ENCODE measurements around the gene TXNDC5. TPM values are rescaled to one million over a fixed set of nuclear protein-coding genes. Genes with fewer than 3 reads are reported as not detected.

TXNDC5 gene
- 124 TPM for total RNA-seq

- peak; percentile 24 to 61 (median 56) for DNase-seq (ENCODE audit: low read depth in 2 of 3, low spot score in 2 of 3)
These were observed at the start of gene TXNDC5 for GRCh38 chr6:7910654-7911344. TXNDC5 (minus strand) TSS chr6:7910788; CDS start chr6:7910776, 12 bp downstream.

GRCh38 chr6:7960141-7960540 is 49.6 kb upstream of the TXNDC5 start:
- no peak for DNase-seq (ENCODE audit: low read depth in 2 of 3, low spot score in 2 of 3)

DNA sequence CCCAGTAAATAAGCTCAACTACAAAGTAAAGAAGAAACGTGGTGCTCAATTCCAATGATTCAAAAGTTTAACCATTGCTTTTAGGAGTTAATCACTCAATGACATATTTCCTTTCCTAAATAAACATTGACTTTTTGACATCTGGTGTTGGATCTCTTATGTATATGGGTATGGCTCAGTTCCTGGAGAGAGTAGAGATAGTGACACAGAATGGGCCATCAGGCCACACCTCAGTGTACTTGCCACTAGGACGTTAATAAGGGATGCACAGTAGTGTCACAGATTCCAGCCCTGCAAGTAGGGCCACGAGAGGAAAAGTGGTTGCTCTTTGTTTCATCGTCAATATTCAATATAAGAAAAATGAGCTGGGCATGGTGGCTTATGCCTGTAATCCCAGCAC is 48.9 kb upstream of the TXNDC5 start:
- DNase-seq (ENCODE audit: low read depth in 2 of 3, low spot score in 2 of 3) = no peak

DNA sequence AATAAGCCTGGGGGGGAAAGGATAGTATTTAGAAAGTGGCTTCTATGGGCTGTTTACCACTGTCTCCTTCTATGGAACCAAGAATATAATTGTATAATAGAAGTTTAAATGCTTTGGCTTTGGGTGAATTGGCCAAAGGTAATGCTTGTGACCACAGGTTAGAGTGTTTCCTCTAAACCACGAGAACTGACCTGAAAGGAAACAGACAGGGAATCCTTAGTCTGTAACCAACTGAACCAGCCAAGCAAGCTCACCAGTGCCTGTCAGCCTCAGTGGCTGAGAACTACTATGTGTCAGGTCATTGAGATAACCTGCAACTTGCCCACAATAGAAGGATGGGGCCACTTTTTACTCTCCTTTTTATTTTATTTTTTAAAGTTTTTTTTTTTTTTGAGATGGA is 47.9 kb upstream of the TXNDC5 start:
- DNase-seq (ENCODE audit: low read depth in 2 of 3, low spot score in 2 of 3) = no peak

GRCh38 chr6:7956257-7956656 is 45.7 kb upstream of the TXNDC5 start:
- DNase-seq (ENCODE audit: low read depth in 2 of 3, low spot score in 2 of 3) = no peak

DNA sequence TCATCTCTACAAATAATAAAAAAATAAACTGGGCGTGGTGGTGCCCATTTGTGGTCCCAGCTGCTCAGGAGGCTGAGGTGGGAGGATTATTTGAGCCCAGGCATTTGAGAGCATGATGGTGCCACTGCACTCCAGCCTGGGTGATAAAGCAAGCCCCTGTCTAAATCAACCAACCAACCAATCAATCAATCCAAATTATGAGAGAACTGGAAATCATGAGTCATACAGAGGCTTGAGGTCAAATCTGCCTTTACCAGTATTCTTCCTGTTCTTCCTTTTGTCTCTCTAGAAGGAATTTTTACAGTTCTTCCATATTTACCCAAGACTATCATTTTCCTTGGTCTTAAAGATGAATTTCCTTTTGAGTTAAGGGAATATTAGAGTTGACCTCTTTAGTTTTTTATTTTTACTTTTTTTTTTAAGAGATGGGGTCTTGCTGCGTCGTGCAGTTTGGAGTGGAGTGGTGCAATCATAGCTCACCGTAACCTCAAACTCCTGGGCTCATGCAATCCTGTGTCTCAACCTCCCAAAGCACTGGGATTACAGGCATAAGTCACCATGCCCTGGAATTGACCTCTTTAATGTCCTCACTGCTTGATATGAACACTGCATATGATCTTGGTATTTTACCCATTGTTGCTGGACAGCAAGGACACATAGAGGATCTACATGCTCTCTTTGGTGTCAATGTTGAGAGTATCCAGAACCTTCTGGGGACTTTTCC is 44.1 kb upstream of the TXNDC5 start:
- DNase-seq (ENCODE audit: low read depth in 2 of 3, low spot score in 2 of 3) = peak in 1 of 3 donors; percentile 37

DNA sequence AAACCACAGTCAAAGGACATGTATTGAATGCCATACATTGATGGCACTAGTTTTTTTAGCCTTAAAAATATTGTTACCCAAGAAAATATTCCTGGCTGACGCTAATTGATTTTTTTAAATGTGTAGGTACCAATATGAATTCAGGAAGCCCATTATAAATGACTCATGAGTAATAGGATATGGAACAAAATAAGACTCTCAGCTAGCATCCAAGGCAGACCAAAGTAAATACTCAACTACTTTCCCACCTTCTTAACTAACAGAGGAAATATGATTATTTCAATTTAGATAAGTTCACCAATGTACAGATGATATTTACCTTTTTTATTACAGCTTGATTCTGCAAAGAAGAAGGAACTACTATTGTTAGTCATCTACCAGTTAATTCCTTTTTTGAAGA is 43.2 kb upstream of the TXNDC5 start:
- DNase-seq (ENCODE audit: low read depth in 2 of 3, low spot score in 2 of 3) = no peak

DNA sequence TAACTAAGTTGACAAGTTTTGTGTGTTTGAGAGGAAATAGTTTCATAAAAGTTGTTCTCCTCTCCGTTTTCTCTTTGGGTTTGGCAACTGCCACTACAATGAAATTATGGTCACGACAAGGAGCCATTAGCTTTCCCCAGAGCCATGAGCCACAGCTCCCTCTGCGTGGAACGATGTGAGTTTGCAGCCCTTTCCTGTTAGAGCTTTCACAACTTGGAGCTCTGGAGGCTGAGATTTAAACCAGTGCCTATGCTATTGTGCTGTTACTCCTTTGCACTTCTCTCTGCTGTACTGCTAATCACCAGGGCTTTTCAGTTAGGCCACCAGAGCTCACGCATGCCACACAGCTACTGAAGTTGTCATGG is 29.3 kb upstream of the TXNDC5 start:
- no peak for DNase-seq (ENCODE audit: low read depth in 2 of 3, low spot score in 2 of 3)

DNA sequence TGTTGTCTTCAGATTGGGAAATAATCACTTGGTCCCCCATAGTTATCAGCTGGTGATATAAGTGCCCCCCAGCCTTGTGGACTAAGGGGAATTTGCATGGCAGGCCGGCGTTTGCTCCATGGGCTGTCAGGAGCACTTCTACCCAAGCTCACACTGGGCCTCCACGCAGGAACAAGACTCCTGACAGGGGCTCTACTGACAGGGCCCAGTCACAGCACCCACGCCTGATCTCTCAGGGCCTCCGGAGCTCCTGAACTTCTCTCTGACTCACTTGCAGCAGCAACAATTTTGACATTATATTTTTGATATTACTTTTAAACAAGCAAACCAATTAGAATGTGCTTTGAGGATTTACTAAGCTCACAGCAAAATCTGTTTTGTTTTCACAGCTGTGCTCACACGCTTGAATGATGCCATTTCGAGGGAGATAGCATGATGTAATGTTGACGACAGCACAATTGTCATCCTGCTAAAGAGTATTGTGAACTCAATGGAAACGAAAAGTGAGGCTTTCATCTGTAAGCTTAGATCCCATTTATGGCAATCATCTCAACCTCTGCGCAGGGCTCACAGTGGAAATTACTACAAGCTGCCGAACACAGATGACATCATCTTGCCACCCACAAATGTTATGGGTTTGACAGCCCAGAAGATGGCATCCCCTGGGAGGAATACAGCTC is 28.7 kb upstream of the TXNDC5 start:
- no peak for DNase-seq (ENCODE audit: low read depth in 2 of 3, low spot score in 2 of 3)

DNA sequence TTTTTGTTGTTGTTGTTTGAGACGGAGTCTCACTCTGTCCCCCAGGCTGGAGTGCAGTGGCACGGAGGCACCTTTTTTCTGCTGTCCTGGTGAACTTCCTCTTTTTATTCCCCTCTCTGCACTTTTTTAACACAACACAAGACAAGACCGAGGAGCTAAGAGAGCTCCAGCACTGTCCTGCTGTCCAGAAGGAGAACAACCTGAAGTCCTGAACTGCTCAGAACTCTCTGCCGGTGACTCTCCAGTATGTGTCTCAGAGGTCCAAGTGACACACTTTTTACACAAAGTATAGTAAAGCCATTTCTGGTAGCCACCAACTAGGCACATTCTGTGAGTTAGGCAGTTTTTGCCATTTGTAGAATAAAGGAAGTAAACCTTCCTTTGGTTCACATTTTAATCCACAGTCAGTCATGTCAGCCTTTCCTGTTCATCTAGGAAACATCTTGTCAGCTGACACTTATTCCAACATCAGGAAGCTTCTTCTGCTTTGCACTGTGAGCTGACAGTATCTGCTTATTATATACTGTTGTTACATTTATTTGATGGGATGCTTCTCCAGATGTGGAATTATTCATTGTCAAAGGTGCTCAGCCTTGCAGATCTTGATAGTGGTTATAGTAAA is 28.1 kb upstream of the TXNDC5 start:
- DNase-seq (ENCODE audit: low read depth in 2 of 3, low spot score in 2 of 3) = peak in 2 of 3 donors; percentile 32 to 36

DNA sequence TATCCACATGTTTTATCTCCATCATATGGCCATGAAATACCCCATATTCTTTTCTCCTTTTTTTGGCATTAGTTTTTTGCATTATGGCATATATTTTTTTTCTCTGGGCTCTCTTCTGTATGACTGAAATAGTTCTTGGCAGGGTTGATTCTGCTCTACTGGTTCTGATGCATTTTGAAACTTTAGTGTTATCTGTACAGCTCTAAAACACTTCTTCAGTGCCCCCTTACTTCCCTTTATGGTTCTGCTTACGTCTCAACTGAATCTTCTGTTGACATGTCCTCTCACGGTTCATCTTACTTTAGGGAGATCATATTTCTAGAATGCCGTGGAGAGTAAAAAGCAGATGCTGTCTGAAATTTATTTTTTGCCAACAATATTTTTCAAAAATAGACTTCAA is 23.2 kb upstream of the TXNDC5 start:
- no peak for DNase-seq (ENCODE audit: low read depth in 2 of 3, low spot score in 2 of 3)

DNA sequence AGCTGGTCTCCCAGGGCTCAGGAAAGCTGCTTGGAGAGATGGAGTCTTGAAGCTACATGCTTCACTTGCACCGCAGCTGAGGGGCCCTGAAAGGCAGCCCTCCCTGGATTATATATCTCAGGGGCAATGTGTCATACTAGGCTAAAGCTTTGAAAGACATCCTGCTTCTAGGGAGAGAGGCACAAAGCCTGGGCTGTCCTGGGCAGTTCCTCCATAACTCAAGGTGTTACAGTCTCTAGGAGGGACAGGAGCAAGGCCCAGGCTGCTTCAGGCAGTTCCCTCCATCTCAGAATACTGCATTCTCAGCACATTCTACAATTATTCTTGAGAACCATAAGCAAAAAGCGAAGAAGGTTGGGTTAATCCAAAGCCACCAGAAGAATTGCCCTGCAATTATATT is 22.0 kb upstream of the TXNDC5 start:
- DNase-seq (ENCODE audit: low read depth in 2 of 3, low spot score in 2 of 3) = no peak

- DNase-seq (ENCODE audit: low read depth in 2 of 3, low spot score in 2 of 3) = no peak
These were observed 14.3 kb upstream of the TXNDC5 start for GRCh38 chr6:7924867-7925266.

GRCh38 chr6:7922596-7922995 is 12.0 kb upstream of the TXNDC5 start:
- no peak for DNase-seq (ENCODE audit: low read depth in 2 of 3, low spot score in 2 of 3)

- no peak for DNase-seq (ENCODE audit: low read depth in 2 of 3, low spot score in 2 of 3)
These were observed 11.1 kb upstream of the TXNDC5 start for GRCh38 chr6:7921632-7922092.

GRCh38 chr6:7921046-7921445 is 10.5 kb upstream of the TXNDC5 start:
- DNase-seq (ENCODE audit: low read depth in 2 of 3, low spot score in 2 of 3) = no peak

GRCh38 chr6:7920425-7920824 is 9.8 kb upstream of the TXNDC5 start:
- no peak for DNase-seq (ENCODE audit: low read depth in 2 of 3, low spot score in 2 of 3)

DNA sequence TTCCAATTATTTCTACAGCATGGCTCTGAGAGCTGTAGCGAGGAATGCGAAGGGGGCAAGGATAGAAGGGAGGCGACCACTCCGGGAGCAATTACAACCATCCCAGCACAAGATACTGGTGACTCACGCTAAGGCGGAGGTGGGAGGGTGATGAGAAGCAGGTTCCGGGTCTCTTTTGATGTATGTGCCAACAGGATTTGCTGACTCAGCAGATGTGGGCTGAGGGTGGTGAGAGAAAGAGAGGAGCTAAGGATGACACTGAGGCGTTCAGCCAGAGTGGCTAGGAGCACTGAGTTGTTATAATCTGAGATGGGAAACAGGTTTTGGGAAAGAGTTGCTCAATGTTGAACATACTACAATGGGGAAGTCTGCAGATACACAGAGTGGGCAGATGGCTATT is 9.3 kb upstream of the TXNDC5 start:
- DNase-seq (ENCODE audit: low read depth in 2 of 3, low spot score in 2 of 3) = peak in 1 of 3 donors; percentile 21

- DNase-seq (ENCODE audit: low read depth in 2 of 3, low spot score in 2 of 3) = no peak
These were observed 7.8 kb upstream of the TXNDC5 start for GRCh38 chr6:7918403-7918802.

- no peak for DNase-seq (ENCODE audit: low read depth in 2 of 3, low spot score in 2 of 3)
These were observed 7.1 kb upstream of the TXNDC5 start for GRCh38 chr6:7917729-7918128.

DNA sequence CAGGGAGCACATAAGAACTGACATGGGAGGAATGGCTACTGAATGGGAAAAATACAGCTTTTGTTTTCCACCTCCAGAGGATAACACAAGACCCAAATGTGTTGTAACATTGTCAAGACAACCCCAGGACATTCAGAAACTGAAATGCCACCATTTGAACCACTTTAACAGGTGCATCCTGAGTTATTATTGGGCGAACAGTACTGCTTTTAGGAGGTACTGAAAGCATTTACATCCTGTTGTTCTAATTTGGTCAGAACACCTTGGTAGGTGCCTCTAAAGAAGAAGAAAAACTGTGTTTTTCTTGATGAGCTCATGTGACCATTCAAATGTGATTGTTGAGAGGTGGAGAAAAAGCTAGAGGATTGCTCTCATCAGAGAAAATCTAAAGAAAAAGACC is 6.4 kb upstream of the TXNDC5 start:
- DNase-seq (ENCODE audit: low read depth in 2 of 3, low spot score in 2 of 3) = peak in 1 of 3 donors; percentile 27

Data from hematopoietic multipotent progenitor cell (in vitro differentiated cells).